Cerebellar nuclear complex (tissue), 1 donor: ENCODE measurements around the gene SLC25A38.
"Not testable (repeated sequence)": the region's sequence is repeated elsewhere in the genome, so short reads cannot be mapped to it uniquely, and the experiment has no call there.

ENCODE experiments used
- DNase-seq, 2 experiments: peaks; one replicate each; lab custom pipeline; 2025; lab: John Stamatoyannopoulos, UW

Gene SLC25A38

DNA sequence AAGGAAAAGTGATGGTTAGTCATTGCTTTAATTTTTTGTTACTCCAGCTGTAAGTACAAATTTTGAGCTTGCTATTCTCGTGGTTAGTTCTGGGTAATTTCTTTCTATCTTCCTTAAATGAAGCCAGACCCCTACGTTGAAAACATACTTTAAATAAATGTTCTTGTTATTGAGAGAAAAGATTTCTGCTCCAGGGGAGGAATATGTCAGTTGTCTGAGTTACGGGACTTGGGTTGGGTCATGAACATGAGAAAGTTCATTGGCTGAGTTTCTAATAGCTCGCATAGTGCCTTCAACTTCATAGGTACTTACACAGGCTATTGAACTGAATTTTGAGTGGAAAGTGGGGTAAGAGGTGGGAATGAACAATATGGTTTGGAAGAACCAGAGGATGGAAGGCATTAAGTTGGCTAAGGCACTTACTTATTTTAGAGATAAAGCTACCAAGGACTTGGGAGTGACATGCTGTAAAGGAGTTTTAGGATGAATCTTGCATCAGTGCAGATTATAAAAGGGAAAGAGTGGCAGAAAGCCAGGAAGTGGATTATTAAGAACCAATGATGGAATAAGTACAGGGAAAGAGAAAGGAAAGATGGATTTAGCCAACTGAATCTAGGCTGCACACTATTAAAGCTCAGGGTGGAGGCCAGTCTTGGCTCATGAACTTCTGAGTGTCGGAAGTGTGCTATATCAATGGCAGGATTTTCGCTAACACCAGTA is 24.8 kb downstream of the SLC25A38 start:
- no peak for DNase-seq

DNA sequence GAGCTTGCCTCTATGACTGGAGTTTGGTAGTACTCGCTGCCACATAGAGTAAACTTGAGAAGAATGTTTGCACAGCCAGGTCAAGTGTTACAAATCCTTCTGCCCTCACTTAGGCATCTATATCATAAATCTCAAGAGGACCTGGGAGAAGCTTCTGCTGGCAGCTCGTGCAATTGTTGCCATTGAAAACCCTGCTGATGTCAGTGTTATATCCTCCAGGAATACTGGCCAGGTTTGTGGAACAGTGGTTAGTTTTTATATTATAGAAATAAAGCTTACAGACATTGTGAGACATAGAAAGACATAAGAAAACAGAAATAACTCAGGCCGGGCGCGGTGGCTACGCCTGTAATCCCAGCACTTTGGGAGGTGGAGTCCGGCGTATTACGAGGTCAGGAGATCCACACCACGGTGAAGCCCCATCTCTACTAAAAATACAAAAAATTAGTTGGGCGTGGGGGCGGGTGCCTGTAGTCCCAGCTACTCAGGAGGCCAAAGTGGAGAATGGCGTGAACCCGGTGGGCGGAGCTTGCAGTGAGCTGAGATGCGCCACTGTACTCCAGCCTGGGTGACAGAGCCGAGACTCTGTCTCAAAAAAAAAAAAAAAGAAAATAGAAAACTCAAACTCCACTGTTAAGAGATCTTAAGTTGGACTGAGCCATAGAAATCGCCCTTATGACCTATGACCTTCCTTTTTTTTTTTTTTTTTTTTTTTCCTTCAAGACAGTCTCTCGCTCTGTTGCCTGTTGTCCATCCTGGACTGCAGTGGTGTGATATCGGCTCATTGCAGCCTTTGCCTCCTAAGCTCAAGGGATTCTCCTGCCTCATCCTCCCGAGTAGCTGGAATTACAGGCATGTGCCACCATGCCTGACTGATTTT is 25.6 kb downstream of the SLC25A38 start:
- no peak for DNase-seq

DNA sequence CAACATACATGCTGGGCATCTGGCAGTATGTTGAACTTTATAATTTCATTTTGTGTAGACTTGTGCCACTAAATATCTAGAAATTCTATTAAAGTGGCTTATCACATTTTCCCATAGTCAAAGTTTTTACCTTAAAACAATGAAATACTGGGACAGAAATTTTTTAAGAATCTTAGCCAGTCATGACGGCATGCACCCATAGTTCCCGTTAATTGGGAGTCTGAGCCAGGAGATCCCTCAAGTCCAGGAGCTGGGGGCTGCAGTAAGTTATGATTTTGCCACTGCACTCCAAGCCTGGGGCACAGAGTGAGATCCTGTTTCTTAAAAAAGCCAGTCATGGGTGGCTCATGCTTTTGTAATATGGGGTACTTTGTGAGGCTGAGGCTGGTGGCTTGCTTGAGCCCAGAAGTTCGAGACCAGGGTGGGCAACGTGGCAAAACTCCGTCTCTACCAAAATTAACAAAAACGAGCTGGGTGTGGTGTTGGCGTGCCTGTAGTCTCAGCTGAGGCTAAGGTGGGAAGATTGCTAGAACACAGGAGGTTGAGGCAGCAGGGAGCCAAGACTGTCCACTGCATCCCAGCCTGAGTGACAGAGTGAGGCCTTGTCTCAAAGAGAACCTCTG is 26.5 kb downstream of the SLC25A38 start:
- DNase-seq = no peak

DNA sequence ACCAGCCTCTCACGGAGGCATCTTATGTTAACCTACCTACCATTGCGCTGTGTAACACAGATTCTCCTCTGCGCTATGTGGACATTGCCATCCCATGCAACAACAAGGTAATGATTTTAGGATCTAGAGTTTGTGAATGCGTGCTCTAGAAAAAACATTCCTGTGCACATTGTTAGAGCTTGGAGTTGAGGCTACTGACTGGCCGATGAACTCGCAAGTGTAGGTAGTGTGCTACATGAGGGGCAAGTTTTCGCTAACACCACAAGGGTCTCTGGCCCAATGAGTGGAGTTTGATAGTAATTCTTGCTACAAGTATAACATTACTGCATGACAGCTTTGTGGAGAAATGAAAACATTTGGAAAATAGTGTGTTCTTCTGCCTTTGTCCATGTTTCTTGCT is 27.7 kb downstream of the SLC25A38 start:
- no peak for DNase-seq

DNA sequence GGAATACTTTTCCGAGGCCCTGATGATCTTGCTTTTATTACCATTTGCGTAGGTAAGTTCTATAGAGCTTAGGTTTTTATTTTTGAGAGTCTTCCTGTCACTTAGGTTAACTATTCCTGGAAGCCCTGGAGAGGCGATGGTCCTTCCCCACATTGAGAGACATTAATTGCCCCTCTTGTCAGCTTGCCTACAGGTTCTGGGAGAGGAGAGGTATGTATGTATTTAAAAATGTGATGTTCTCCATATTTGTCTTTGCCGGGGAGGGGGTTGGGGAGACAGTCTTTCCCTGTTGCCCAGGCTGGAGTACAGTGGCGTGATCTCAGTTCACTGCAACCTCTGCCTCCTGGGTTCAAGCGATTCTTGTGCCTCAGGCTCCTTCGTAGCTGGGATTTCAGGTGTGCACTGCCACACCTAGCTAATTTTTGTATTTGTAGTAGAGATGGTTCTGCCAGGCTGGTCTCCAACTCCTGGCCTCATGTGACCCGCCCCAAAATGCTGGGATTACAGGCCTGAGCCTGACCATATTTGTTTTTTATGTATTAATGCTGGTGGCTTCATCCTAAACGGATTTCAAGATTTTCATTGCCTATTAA is 29.6 kb downstream of the SLC25A38 start:
- DNase-seq = no peak

DNA sequence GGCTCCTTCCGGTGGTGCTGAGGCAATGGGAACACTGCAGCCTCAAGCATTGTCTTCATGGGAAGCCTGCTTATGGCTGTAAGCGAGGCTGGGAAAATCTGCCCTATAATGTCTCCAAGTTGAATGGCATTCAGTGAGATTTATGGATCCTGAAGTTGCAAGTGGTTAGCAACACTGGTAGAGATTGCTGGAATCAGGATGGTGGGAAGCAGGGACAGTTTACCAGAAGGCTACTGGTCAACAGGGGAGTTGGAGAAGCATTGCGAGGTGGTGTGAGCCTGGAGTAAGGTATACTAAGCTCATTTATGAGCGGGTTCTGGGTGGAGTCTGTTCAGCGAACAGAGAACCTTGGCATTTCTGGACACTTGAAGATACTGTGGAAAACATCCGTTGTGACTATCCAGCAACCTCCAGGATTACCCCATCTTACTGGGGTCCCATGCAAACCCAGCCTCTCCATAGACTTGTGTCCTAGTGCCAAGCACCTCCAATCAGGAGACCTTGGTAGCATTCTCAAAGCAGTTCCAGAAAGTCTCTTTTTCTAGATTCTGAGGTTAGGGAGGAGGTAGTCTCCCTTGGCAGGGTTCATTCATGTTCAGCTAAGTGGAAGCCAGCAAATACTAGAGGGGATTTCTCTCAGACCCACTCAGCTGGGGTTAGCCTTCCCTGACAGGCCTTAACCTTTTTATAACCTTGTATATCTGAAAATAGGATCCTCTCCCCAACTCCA is 30.7 kb downstream of the SLC25A38 start:
- DNase-seq = no peak

DNA sequence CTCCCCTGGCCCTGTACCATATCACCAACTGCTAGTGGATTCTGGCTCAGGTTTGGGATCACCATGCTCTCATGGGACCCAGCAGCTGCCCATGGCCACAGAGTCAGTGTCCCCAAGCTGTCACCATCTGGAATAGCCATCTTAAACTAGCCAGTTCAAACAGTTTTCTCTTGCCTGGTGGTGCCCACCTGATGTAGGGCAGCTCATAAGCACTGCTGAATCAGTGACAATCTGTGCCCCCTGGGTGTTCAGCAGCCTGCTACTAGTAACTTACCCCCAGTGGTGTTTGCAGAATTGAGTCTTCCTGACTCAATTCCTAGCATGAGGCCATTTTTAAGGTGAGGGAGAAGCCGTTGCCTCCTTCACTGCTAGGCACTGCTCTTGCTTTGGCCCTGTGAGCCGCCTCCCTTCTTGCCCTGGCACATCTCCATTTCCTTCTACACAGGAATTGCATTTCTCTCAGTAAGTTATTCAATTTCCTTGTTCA is 31.3 kb downstream of the SLC25A38 start:
- no peak for DNase-seq

DNA sequence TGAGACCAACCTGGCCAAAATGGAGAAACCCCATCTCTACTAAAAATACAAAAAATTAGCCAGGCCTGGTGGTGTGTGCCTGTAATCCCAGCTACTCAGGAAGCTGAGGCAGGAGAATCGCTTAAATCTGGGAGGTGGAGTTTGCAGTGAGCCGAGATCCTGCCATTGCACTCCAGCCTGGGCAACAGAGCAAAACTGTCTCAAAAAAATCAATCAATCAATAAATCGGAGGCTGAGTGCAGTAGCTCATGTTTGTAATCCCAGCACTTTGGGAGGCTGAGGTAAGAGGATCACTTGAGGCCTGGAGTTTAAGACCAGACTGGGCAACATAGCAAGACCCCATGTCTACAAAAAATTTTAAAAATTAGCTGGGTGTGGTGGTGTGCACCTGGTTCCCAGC is 32.1 kb downstream of the SLC25A38 start:
- DNase-seq = not testable (repeated sequence)

DNA sequence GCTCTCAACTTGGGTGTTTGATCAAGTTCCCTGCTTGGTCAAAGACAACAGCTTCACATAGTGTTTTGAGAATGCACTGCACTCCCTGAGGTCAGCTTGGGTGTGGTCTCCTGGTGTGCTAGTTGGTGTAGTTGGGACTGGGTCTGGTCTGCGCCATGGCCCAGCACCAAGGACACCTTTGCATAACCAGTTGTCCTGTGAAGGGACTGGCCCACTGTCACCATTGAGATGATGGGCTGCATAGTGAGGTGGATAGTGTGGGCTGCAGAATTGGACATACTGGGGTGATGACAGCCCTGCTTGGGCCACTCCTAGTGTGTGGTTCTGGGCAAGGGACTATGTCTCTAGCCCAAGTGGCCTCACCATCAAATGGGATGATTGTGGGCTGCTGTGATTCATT is 32.8 kb downstream of the SLC25A38 start:
- no peak for DNase-seq

DNA sequence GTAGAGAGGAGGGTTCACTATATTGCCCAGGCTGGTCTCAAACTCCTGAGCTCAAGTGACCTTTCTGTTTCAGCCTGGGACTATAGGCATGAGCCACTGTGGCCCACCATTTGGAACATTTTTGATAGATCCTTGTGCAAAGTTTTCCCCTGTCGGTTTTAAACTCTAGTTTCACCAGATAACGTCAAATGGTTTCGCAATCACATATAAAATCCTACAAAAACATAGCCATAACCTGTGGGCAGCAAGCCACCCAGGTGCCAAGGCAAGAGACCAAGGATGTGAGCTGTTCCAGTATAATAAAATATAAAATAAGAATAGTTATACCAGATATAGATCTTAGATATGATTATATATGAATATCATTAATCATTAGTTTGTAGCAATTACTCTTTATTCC is 33.8 kb downstream of the SLC25A38 start:
- not testable (repeated sequence) for DNase-seq

DNA sequence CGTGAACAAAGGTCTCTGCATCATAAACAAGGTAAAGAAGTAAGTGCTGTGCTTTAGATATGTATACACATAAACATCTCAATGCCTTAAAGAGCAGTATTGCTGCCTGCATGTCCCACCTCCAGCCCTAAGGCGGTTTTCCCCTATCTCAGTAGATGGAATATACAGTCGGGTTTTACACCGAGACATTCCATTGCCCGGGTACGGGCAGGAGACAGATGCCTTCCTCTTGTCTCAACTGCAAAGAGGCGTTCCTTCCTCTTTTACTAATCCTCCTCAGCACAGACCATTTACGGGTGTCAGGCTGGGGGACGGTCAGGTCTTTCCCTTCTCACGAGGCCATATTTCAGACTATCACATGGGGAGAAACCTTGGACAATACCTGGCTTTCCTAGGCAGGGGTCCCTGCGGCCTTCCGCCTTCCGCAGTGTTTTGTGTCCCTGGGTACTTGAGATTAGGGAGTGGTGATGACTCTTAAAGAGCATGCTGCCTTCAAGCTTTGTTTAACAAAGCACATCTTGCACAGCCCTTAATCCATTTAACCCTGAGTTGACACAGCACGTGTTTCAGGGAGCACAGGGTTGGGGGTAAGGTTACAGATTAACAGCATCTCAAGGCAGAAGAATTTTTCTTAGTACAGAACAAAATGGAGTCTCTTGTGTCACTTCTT is 35.5 kb downstream of the SLC25A38 start:
- not testable (repeated sequence) for DNase-seq

DNA sequence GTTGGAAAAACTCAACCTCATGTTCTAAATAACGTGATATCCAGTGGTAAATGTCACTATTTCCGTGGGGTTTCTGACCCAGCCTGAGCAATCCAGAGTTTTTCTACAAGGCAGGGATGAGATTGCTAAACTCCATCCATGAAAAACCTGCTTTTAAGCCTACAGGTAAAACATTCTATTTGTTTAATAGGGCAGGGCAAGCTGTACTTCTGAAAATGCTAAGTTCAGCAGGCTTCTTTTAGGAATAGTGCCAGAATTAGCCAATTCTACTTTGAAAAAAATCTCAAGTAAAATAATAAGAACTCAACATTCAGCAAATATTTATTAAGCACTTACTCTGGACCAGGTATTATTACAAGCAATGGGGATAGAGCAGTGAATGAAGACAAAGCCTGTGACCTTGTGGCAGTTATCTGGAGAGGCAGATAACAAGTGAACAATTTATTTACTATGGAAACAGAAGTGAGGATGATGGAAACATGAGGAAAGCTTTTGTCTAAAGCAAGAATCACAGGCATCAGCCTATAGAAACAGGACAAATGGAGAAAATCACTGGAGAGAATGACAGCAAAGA is 36.7 kb downstream of the SLC25A38 start:
- no peak for DNase-seq

DNA sequence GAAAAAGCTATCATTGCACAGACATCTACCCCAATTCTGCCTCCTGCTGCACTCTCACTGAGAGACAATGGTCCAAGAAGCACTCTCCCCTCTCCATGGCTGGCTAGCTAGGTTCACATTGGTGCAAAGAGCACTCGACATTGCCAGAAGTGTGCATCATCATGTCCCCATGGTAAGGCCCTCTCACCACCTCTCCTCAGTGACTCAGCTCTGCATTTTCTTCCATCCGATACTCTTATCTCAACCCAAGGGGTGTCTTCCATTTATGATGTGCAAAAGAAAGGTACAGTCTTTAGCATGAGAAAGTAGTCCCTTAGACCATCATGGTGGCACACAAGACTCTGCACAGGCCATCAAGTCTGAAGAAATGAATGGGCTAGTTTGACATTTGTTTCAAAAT is 37.4 kb downstream of the SLC25A38 start:
- no peak for DNase-seq

DNA sequence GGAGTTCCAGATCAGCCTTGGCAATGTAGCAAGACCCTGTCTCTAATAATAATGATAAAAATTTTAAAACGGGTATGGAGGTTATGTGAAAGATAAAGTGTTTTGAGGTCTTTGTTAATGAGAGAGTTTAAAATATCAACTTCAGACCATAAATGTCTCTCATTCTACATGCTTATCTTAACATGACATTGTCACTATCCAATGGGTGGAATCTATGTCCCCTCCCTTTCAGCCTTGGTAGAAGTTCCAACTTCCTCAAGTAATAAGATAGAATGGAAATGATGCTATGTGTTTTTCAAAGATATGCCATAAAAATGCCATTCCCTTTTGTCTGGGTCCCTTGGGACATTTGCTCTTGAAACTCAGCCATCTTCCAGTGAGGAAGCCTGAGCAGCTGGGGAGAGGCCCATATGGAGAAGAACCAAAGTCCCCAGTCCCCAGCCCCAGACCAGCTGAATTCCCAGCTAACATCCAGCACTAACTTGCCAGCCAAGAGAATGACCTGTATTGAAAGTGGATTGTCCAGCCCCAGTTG is 40.3 kb downstream of the SLC25A38 start:
- DNase-seq = no peak

DNA sequence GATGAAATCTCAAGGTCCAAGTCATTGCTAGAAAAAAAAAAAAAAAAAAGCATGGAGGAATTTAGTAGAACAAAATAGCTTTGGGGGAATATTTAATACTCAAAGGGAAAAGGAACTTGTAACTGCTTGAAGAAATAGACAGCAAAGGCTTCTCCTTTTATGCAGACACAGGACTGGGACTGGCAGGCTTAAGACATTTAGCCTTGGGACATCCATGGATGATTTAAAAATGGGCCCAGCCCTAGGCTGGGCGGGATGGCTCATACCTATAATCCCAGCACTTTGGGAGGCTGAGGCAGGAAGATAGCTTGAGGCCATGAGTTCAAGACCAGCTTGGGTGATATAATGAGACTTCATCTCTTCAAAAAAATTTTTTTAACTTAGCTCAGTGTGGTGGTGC is 43.1 kb downstream of the SLC25A38 start:
- no peak for DNase-seq

DNA sequence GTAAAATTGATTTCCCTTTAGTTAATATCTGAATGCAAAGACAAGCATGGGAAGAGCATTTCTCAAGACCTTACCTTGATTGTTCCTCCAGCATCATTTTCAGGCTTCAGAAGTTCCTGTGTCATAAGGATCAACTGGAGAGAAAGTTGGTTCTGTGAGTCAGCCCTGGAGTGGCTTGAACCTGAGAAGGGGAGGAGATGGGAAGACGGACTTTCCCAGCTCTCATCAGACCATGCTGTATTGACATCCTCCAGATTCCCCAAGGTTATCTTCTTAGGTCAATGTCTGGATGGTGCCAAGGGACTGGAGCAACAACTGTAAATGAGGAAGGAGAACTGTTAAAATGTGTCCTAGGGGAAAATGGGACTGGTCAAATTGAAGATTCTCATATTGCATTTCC is 44.3 kb downstream of the SLC25A38 start:
- DNase-seq = no peak

DNA sequence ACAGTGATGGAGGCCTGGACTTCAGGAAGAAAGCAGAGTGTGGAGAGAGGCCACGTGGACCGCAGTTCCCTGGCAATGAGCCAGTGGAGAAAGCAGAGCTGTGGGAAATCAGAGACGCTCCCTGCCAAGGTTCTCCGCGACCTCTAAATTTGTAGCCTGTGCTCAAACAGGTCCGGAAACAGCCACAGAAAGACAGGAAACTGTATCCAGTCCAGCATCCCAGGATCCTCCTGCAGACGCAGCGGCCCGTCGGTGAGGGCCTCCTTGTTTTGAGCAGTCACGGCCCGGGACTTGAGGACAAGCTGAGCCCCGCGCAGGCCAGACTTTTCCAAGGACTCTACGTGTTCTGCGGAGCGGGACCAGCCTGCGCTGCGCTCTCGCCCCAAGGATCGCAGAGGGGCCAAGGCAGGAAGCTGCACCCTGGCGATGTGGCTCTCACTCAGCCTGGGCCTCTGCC is 45.6 kb downstream of the SLC25A38 start:
- DNase-seq = no peak

DNA sequence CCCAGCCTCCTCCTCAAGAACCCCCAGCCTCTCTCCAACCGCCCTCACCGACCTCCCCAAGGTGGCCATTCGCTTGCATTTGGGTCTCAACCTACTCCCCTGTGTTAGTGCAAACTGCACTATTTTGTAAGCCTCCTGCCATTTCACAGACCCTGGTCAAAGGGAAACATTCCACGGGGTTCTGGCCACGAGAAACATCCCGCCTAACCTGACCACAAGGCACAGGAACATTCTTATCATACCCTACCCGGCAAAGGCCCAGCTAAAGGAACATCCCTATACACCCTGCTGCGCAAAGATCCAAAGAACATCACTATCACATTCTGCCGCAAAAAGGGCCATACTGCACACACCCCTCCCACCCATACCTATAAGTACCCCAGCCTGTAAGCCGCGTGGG is 46.3 kb downstream of the SLC25A38 start:
- DNase-seq = no peak

DNA sequence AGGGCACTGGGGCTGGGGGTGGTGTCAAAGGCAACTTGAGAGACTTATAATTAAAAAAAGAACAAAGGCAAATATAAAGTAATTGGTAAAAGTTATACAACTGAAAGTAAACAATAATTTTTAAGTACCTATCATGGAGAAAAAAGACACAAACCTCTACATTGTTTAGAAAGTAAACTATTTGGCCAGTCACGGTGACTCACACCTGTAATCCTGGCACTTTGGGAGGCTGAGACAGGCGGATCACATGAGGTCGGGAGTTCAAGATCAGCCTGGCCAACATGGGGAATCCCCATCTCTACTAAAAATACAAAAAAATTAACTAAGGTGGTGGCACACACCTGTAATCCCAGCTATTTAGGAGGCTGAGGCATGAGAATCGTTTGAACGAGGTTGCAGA is 49.2 kb downstream of the SLC25A38 start:
- DNase-seq = no peak

DNA sequence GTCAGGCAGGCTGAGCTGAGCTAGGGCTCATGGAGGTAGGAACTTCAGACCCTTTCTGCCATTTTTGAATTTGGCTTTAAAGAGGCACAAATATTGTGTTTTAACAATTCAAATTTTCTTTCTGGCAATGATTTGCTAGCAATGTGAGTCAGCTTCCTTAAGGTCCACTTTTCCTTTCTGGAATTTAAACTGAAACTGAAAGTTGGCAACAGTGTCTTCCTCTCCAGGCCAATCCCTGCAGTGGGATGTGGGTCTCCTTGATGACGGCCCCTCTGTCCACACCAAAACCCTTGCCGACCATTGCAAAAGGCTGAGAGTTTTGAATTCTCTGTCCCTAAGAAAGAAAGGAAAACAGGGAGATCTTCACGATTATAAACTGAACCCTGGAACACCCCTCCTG is 50.5 kb downstream of the SLC25A38 start:
- DNase-seq = no peak
